Left colon (tissue), 2 donors: ENCODE results near the gene TP53I3. TPM values are rescaled to one million over a fixed set of nuclear protein-coding genes. Genes with fewer than 3 reads are reported as not detected.
A peak's percentile ranks its signal among the peaks of the same experiment; 100 is the strongest.
"Not testable (repeated sequence)": the region's sequence is repeated elsewhere in the genome, so short reads cannot be mapped to it uniquely, and the experiment has no call there.

ENCODE experiments used
- ATAC-seq: fragments of 200-7000 bp; cut with Tn5 transposase; one replicate; pipeline ENCODE4 v1.9.1; 2020; ENCODE audit warnings: mild to moderate bottlenecking, moderate library complexity
- DNase-seq, 2 donors: peaks; one replicate each; pipeline ENCODE4 v3.0.0-alpha.2; 2020
- intact Hi-C, 2 donors: fragments of 100-400 bp; cut with DNase I in 1 of 2; cut with micrococcal nuclease in 1 of 2; formaldehyde crosslinking; loops; one replicate each; pipeline versions ENCODE4 v1.11.2 to v1.14.0; 2022; cut with DNase I, micrococcal nuclease
- long read RNA-seq: library from polyadenylated mRNA; unstranded; transcript quantifications from one replicate; pipeline ENCODE4 v2.0.0, GENCODE V29; 2021
- total RNA-seq, 2 donors: library from RNA; stranded (reverse); fragmentation: NEBNext Ultra II Directional; extraction: Animal tissue kit (Norgen Biotek cat#: 25700); gene quantifications; one replicate each; pipeline ENCODE4 v1.2.1, GENCODE V29; 2021
- donor health status: DM: no; HTN: no; CAD: no.
- donor health status: DM: yes; HTN: yes; CAD: no.

TP53I3 gene
- 100 to 1,000 TPM in 1 of 2 donors, 10 to 100 TPM in 1; 91.7 to 109 TPM for total RNA-seq
- long read RNA-seq, transcript TP53I3-203 (4 exons, 747 nt): minor isoform, 5 of 177 reads
- long read RNA-seq, transcript TP53I3-202 (6 exons, 1,635 nt): major isoform, 92 of 177 reads
- long read RNA-seq, transcript TP53I3-201 (5 exons, 1,998 nt): minor isoform, 52 of 177 reads
- long read RNA-seq, partial matches to known transcripts: 10 of 177 reads
- long read RNA-seq, other reads (novel, unspliced or antisense): 17 of 177 reads

GRCh38 chr2:24084386-24085199 is at the start of gene TP53I3:
Gene TP53I3 (minus strand): TSS chr2:24084834. CDS start chr2:24084326, 508 bp downstream.
- ATAC-seq (peak; percentile 75), DNase-seq (peak; percentile 89 to 91)
- intact Hi-C loops: loop anchor here in 1 of 2 donors (10.0 kb wide), 2 partner anchors 160 to 260 kb away; partner anchors contain the start of gene ATAD2B

- intact Hi-C loops: no loop called here
- ATAC-seq (no peak), DNase-seq (no peak)
Measured at GRCh38 chr2:24132543-24132942, 47.9 kb upstream of the TP53I3 start.

- ATAC-seq (no peak), DNase-seq (no peak)
- intact Hi-C loops: no loop called here
Measured at GRCh38 chr2:24125956-24126355, 41.3 kb upstream of the TP53I3 start.

- ATAC-seq (peak; percentile 2), DNase-seq (no peak)
- intact Hi-C loops: no loop called here
Measured at GRCh38 chr2:24123922-24124580, 39.4 kb upstream of the TP53I3 start.

GRCh38 chr2:24123195-24123921 is 38.7 kb upstream of the TP53I3 start, which contains the start of the genes FAM228B and PFN4:
Gene FAM228B (plus strand): TSS chr2:24123469. CDS start chr2:24124362, 893 bp downstream.
Gene PFN4 (minus strand): TSS chr2:24123334. CDS start chr2:24122535, 799 bp downstream.
- DNase-seq (peak; percentile 88 to 90), ATAC-seq (peak; percentile 97)
- intact Hi-C loops: no loop called here

GRCh38 chr2:24122366-24123194 is 37.9 kb upstream of the TP53I3 start:
- no peak for DNase-seq
- intact Hi-C loops: no loop called here
- ATAC-seq: peak; percentile 17

GRCh38 chr2:24121469-24121868 is 36.8 kb upstream of the TP53I3 start:
- ATAC-seq (no peak), DNase-seq (no peak)
- intact Hi-C loops: no loop called here

- ATAC-seq (no peak), DNase-seq (no peak)
- intact Hi-C loops: no loop called here
Measured at GRCh38 chr2:24121066-24121465, 36.4 kb upstream of the TP53I3 start.

GRCh38 chr2:24117902-24118301 is 33.3 kb upstream of the TP53I3 start:
- DNase-seq (no peak), ATAC-seq (no peak)
- intact Hi-C loops: no loop called here

GRCh38 chr2:24115057-24115456 is 30.4 kb upstream of the TP53I3 start:
- intact Hi-C loops: no loop called here

GRCh38 chr2:24111407-24111901 is 26.8 kb upstream of the TP53I3 start:
- intact Hi-C loops: no loop called here
- ATAC-seq (no peak), DNase-seq (no peak)

More at GRCh38 chr2:24115057-24115456, 30.4 kb upstream of the TP53I3 start:
- ATAC-seq: no peak
- DNase-seq: no peak

- DNase-seq (no peak), ATAC-seq (no peak)
- intact Hi-C loops: no loop called here
Measured at GRCh38 chr2:24110660-24111303, 26.1 kb upstream of the TP53I3 start.

GRCh38 chr2:24109431-24109830 is 24.8 kb upstream of the TP53I3 start:
- DNase-seq, ATAC-seq, intact Hi-C loops: not testable (repeated sequence)

GRCh38 chr2:24107336-24107735 is 22.7 kb upstream of the TP53I3 start:
- DNase-seq (no peak), ATAC-seq (no peak)
- intact Hi-C loops: no loop called here

- intact Hi-C loops: no loop called here
- ATAC-seq (no peak), DNase-seq (no peak)
Measured at GRCh38 chr2:24106786-24107185, 22.2 kb upstream of the TP53I3 start.

- intact Hi-C loops: no loop called here
- no peak for ATAC-seq
Measured at GRCh38 chr2:24105816-24106215, 21.2 kb upstream of the TP53I3 start.

GRCh38 chr2:24104906-24105305 is 20.3 kb upstream of the TP53I3 start:
- no peak for ATAC-seq
- intact Hi-C loops: no loop called here
- DNase-seq: no peak

More at GRCh38 chr2:24105816-24106215, 21.2 kb upstream of the TP53I3 start:
- DNase-seq: no peak
